H1 (cell line): ENCODE data around the gene NEDD8. TPM values are rescaled to one million over a fixed set of nuclear protein-coding genes. Genes with fewer than 3 reads are reported as not detected.

Experiments used
- CTCF ChIA-PET: fragments of 300-600 bp; sonication (Branson Sonifier 250); formaldehyde crosslinking; loops from one replicate; lab custom pipeline; 2021; ENCODE audit not compliant: partially characterized antibody; lab: Charles Lee
- POLR2A ChIA-PET: fragments of 300-600 bp; sonication (Branson Sonifier 250); formaldehyde crosslinking; loops from one replicate; lab custom pipeline; 2021; ENCODE audit warnings: inconsistent platforms; ENCODE audit not compliant: partially characterized antibody; lab: Charles Lee
- DNase-seq, 2 experiments: peaks; one replicate each; pipeline versions ENCODE4 v3.0.0 to v3.0.0-alpha.2; 2010 to 2022; ENCODE audit warnings: low spot score in 2 of 2, low read depth in 1 of 2, mixed read lengths in 1 of 2
- FAIRE-seq: peaks from 2 replicates; lab custom pipeline; 2011; peaks lifted over from hg19 to GRCh38; lab: Jason Lieb, UNC
- H2AFZ ChIP-seq: 2 replicates; pipeline ENCODE4 v1.8.1; 2012; ENCODE audit warnings: low read length, inconsistent platforms
- H2AK5ac ChIP-seq: 2 replicates; pipeline ENCODE4 v1.6.1; 2013; ENCODE audit warnings: low read depth, low read length
- H2BK120ac ChIP-seq: replicated peaks from 2 replicates; pipeline ENCODE3; 2013; ENCODE audit warnings: low read depth, low read length, inconsistent platforms
- H2BK12ac ChIP-seq: 2 replicates; pipeline ENCODE4 v1.6.1; 2013; ENCODE audit warnings: low read depth, low read length
- H2BK15ac ChIP-seq: 2 replicates; pipeline ENCODE4 v1.6.1; 2013; ENCODE audit warnings: low read length
- H2BK20ac ChIP-seq: 2 replicates; pipeline ENCODE4 v1.6.1; 2013; ENCODE audit warnings: low read length
- H2BK5ac ChIP-seq: 2 replicates; pipeline ENCODE4 v1.6.1; 2013; ENCODE audit warnings: low read depth, low read length
- H3K14ac ChIP-seq: 2 replicates; pipeline ENCODE4 v1.6.1; 2013; ENCODE audit warnings: inconsistent platforms; ENCODE audit not compliant: insufficient read length
- H3K18ac ChIP-seq: 2 replicates; pipeline ENCODE4 v1.6.1; 2013; ENCODE audit warnings: low read length; ENCODE audit errors: extremely low read depth
- H3K23ac ChIP-seq: 2 replicates; pipeline ENCODE4 v1.6.1; 2013; ENCODE audit warnings: inconsistent platforms; ENCODE audit not compliant: insufficient read length
- H3K23me2 ChIP-seq: 2 replicates; pipeline ENCODE4 v1.6.1; 2013; ENCODE audit warnings: low read depth, low read length
- H3K27ac ChIP-seq: 2 replicates; pipeline ENCODE4 v1.6.1; 2011; ENCODE audit warnings: low read depth, low read length, inconsistent platforms
- H3K27me3 ChIP-seq, 4 experiments: replicated peaks in 1 of 4; 1 replicate in 1 of 4; 2 replicates in 3 of 4; pipeline versions ENCODE4 v1.6.1 to v1.8.1; 2011 to 2013; ENCODE audit warnings: low read length in 3 of 4, mild to moderate bottlenecking in 3 of 4, inconsistent platforms in 2 of 4, mixed read lengths in 2 of 4, moderate library complexity in 1 of 4; ENCODE audit not compliant: control insufficient read depth in 3 of 4, insufficient read depth in 3 of 4; ENCODE audit errors: extremely low read depth in 1 of 4
- H3K36me3 ChIP-seq, 4 experiments: 2 replicates each; pipeline versions ENCODE4 v1.6.1 to v1.8.1; 2011 to 2013; ENCODE audit warnings: mild to moderate bottlenecking in 4 of 4, low read length in 3 of 4, moderate library complexity in 2 of 4, control low read depth in 1 of 4, inconsistent platforms in 1 of 4; ENCODE audit not compliant: insufficient read depth in 4 of 4, control insufficient read depth in 2 of 4
- H3K4ac ChIP-seq: replicated peaks from 2 replicates; pipeline ENCODE3; 2013; ENCODE audit warnings: low read length, low read depth, mixed read lengths, inconsistent platforms; ENCODE audit not compliant: insufficient read length
- H3K4me1 ChIP-seq, 4 experiments: replicated peaks in 1 of 4; 1 replicate in 1 of 4; 2 replicates in 3 of 4; pipeline versions ENCODE4 v1.6.1 to v1.8.1; 2011 to 2013; ENCODE audit warnings: low read length in 3 of 4, inconsistent platforms in 2 of 4, mixed read lengths in 1 of 4; ENCODE audit not compliant: insufficient read depth in 4 of 4, control insufficient read depth in 3 of 4
- H3K4me2 ChIP-seq, 2 experiments: 2 replicates each; pipeline versions ENCODE4 v1.6.1 to v1.8.1; 2011 to 2013; ENCODE audit warnings: low read depth in 2 of 2, low read length in 2 of 2, control low read depth in 1 of 2, inconsistent platforms in 1 of 2, mild to moderate bottlenecking in 1 of 2; ENCODE audit not compliant: insufficient read depth in 1 of 2
- H3K4me3 ChIP-seq, 4 experiments: fragments of 200-600, 300-600 bp in 1 of 4; sonication (generic), shearing (Covaris generic), sonication (Bioruptor Twin) in 1 of 4; 2 replicates each; pipeline versions ENCODE4 v1.5.1 to v1.8.1; 2011 to 2016; ENCODE audit warnings: low read length in 4 of 4, low read depth in 3 of 4, control low read depth in 2 of 4, inconsistent platforms in 2 of 4, mild to moderate bottlenecking in 2 of 4, mixed read lengths in 1 of 4, moderate library complexity in 1 of 4; ENCODE audit not compliant: insufficient read depth in 2 of 4; ENCODE audit errors: extremely low read depth in 1 of 4
- H3K56ac ChIP-seq: replicated peaks from 2 replicates; pipeline ENCODE3; 2013; ENCODE audit warnings: low read depth, mild to moderate bottlenecking, mixed read lengths, low read length, inconsistent platforms; ENCODE audit not compliant: insufficient read length
- H3K79me1 ChIP-seq: 2 replicates; pipeline ENCODE4 v1.6.1; 2013; ENCODE audit warnings: low read depth, low read length, control low read depth
- H3K79me2 ChIP-seq, 2 experiments: 2 replicates each; pipeline versions ENCODE4 v1.6.1 to v1.8.1; 2012 to 2013; ENCODE audit warnings: low read length in 2 of 2, mild to moderate bottlenecking in 2 of 2, inconsistent platforms in 1 of 2; ENCODE audit not compliant: insufficient read depth in 2 of 2, control insufficient read depth in 1 of 2
- H3K9ac ChIP-seq, 4 experiments: replicated peaks in 1 of 4; 1 replicate in 1 of 4; 2 replicates in 3 of 4; pipeline versions ENCODE4 v1.6.1 to v1.8.1; 2011 to 2013; ENCODE audit warnings: low read depth in 3 of 4, low read length in 3 of 4, control low read depth in 2 of 4, mild to moderate bottlenecking in 2 of 4, moderate library complexity in 2 of 4, inconsistent platforms in 1 of 4; ENCODE audit errors: extremely low read depth in 1 of 4
- H3K9me3 ChIP-seq, 2 experiments: 2 replicates each; pipeline versions ENCODE4 v1.6.1 to v1.8.1; 2012 to 2013; ENCODE audit warnings: mild to moderate bottlenecking in 2 of 2, moderate library complexity in 2 of 2, control low read depth in 1 of 2, inconsistent platforms in 1 of 2, low read depth in 1 of 2, low read length in 1 of 2, mixed read lengths in 1 of 2; ENCODE audit not compliant: insufficient read depth in 2 of 2
- H4K20me1 ChIP-seq, 2 experiments: replicated peaks in 1 of 2; 2 replicates each; pipeline versions ENCODE3 to v1.8.1; 2011 to 2013; ENCODE audit warnings: inconsistent platforms in 2 of 2, low read length in 2 of 2, mild to moderate bottlenecking in 1 of 2; ENCODE audit not compliant: insufficient read depth in 2 of 2, control insufficient read depth in 1 of 2
- H4K5ac ChIP-seq: 2 replicates; pipeline ENCODE4 v1.6.1; 2013; ENCODE audit warnings: low read length, low read depth, mixed read lengths, inconsistent platforms; ENCODE audit not compliant: insufficient read length
- H4K8ac ChIP-seq: 2 replicates; pipeline ENCODE4 v1.8.0; 2013; ENCODE audit warnings: mild to moderate bottlenecking, moderate library complexity, low read length, inconsistent platforms; ENCODE audit not compliant: insufficient read depth; ENCODE audit errors: extremely low read depth
- H4K91ac ChIP-seq: replicated peaks from 2 replicates; pipeline ENCODE3; 2013; ENCODE audit warnings: low read length, mixed read lengths, inconsistent platforms; ENCODE audit not compliant: insufficient read length
- BACH1 ChIP-seq: IDR thresholded peaks from 2 replicates; pipeline ENCODE4 v1.6.1; 2012; ENCODE audit warnings: low read length, improper control_type of control experiment
- CEBPB ChIP-seq: IDR thresholded peaks from 2 replicates; pipeline ENCODE4 v1.6.1; 2012; ENCODE audit warnings: low read depth, low read length
- EGR1 ChIP-seq: IDR thresholded peaks from 2 replicates; pipeline ENCODE4 v1.6.1; 2011; ENCODE audit warnings: low read depth, low read length, borderline replicate concordance
- HDAC2 ChIP-seq, 2 experiments: fragments of 300-600 bp in 1 of 2; sonication (generic) in 1 of 2; IDR thresholded peaks; 2 replicates each; pipeline ENCODE4 v1.6.1; 2011 to 2012; ENCODE audit warnings: low read depth in 2 of 2, low read length in 2 of 2, mild to moderate bottlenecking in 2 of 2, moderate library complexity in 2 of 2, borderline replicate concordance in 1 of 2, inconsistent platforms in 1 of 2
- TCF12 ChIP-seq: IDR thresholded peaks from 2 replicates; pipeline ENCODE4 v1.6.1; 2011; ENCODE audit warnings: low read depth, mild to moderate bottlenecking, low read length
- WGBS, 2 experiments: shearing (Covaris generic) in 1 of 2; methylation state at CpG; one replicate each; pipeline versions ENCODE4 v1.1.6 to v1.1.7; 2013 to 2015; ENCODE audit warnings: low lambda C conversion rate in 2 of 2, mixed read lengths in 2 of 2, inconsistent platforms in 1 of 2, low coverage in 1 of 2, missing lambda C conversion rate in 1 of 2; ENCODE audit not compliant: insufficient replicate concordance in 2 of 2, insufficient coverage in 1 of 2, insufficient read length in 1 of 2; ENCODE audit errors: extremely low coverage in 1 of 2, missing lambda C conversion rate in 1 of 2; 5-methylcytosine and 5-hydroxymethylcytosine counted together
- polyA plus RNA-seq, 7 experiments: library from polyadenylated mRNA; depleted of rRNA in 3 of 7; stranded (reverse) in 5 of 7; unstranded in 2 of 7; fragments of >200 nt in 5 of 7; fragments of 200-250 nt in 2 of 7; gene quantifications; 1 replicate in 5 of 7; 2 replicates in 1 of 7; 4 replicates in 1 of 7; pipeline versions ENCODE4 v1.2.1 to v1.2.3, GENCODE V29; 2011 to 2013; ENCODE audit warnings: missing spikeins in 2 of 7, mixed read lengths in 2 of 7
- total RNA-seq: library from RNA; stranded (reverse); fragmentation: NEBNext Ultra II Directional; extraction: Animal tissue kit (Norgen Biotek cat#: 25700); gene quantifications from 2 replicates; pipeline ENCODE4 v1.2.1, GENCODE V29; 2021

Gene NEDD8
- total and polyA plus RNA-seq, 2 of the 8 experiments (the other 6 are each of a cell fraction or from before 2014, with no cell fraction given): 253 to 317 TPM

- H3K27ac ChIP-seq: no peak within 1 kb of the TSS
- ChIA-PET POLR2A (interaction anchor here (0.8 to 2.5 kb wide), 13 partner anchors 8 to 160 kb away, joined by 3 to 13 read pairs (median 3); partner anchors contain the start of genes CIDEB, RABGGTA, TINF2 and TM9SF1), CTCF (interaction anchor here (0.7 to 6.2 kb wide), 10 partner anchors 8 to 69 kb away, joined by 3 to 30 read pairs (median 8); partner anchors contain the start of genes RABGGTA and TINF2)
- H3K79me1 ChIP-seq: no peaks in the 10 kb centered on the region
- no peaks in the 10 kb centered on the region; a peak in 3 of 8 replicates for H3K36me3 ChIP-seq
- no peak within 1 kb of the TSS for H3K23ac ChIP-seq
- no peak for TF ChIP-seq BACH1
- no peak for TF ChIP-seq TCF12
- no peak for TF ChIP-seq EGR1
- TF ChIP-seq HDAC2 (IDR thresholded peaks at IDR 0.05; ENCODE audit: borderline replicate concordance in 1 of 2, low read depth in 2 of 2, low read length in 2 of 2): no peak
- no peak for TF ChIP-seq CEBPB
- no peak within 1 kb of the TSS for H3K9ac ChIP-seq
- H2AK5ac ChIP-seq: no peak within 1 kb of the TSS
- 0 out of 2 replicates have a peak, but pooled peaks cover 1% of the 10 kb centered on the region for H3K23me2 ChIP-seq
- H4K91ac ChIP-seq: no peak within 1 kb of the TSS
- peaks cover 0 to 4% of the 10 kb centered on the region in 2 experiments for H4K20me1 ChIP-seq
- H3K4me2 ChIP-seq: no peak within 1 kb of the TSS
- 0 out of 2 replicates have a peak within 1 kb of the TSS, but pooled peaks have one; percentile 27 for H2BK12ac ChIP-seq
- no peak within 1 kb of the TSS for H2BK5ac ChIP-seq
- H2AFZ ChIP-seq: no peak within 1 kb of the TSS
- H3K56ac ChIP-seq: no peak within 1 kb of the TSS
- H3K14ac ChIP-seq: no peak within 1 kb of the TSS
- no peak within 1 kb of the TSS for H2BK20ac ChIP-seq
- peaks cover 0 to 2% (median 0%) of the 10 kb centered on the region in 4 experiments; a peak in 1 of 7 replicates for H3K4me1 ChIP-seq
- H2BK120ac ChIP-seq: peak within 1 kb of the TSS; percentile 22
- H3K27me3 ChIP-seq: no peaks in the 10 kb centered on the region; a peak in 1 of 7 replicates
- no peak within 1 kb of the TSS for H4K5ac ChIP-seq
- H3K79me2 ChIP-seq: no peaks in the 10 kb centered on the region
- 86% methylated on average over 12 of the region's 14 CpGs; no CpG with 5 or more reads in 1 of the 2 experiments for WGBS, 2 experiments
- H2BK15ac ChIP-seq: no peak within 1 kb of the TSS
- no peak within 1 kb of the TSS for H3K4me3 ChIP-seq
- no peak within 1 kb of the TSS; the same call in none of the 2 replicates for H3K18ac ChIP-seq
- no peak for FAIRE-seq
- peak in 1 of 2 experiments; percentile 56 for DNase-seq
- H4K8ac ChIP-seq: peak within 1 kb of the TSS; percentile 62
- H3K4ac ChIP-seq: no peak within 1 kb of the TSS
- no peaks in the 10 kb centered on the region for H3K9me3 ChIP-seq
Observed at GRCh38 chr14:24262821-24263733, 30.9 kb upstream of the NEDD8 start, which contains the start of gene TGM1. TGM1 (minus strand) TSS chr14:24263177; CDS start chr14:24262352, 825 bp downstream.
